ENCODE results near the gene LDLRAD1. TPM values are rescaled to one million over a fixed set of nuclear protein-coding genes. Genes with fewer than 3 reads are reported as not detected.

LDLRAD1 gene
- total and polyA plus RNA-seq, 2 of the 13 experiments (the other 11 are each of a cell fraction or from before 2014, with no cell fraction given): 2.5 to 14.0 TPM

GRCh38 chr1:54052934-54053744, 35.2 kb upstream of the LDLRAD1 start, which contains the start of the genes TCEANC2 and TMEM59 (continued):
- TF ChIP-seq HMGXB4 (CRISPR knock-in tag; IDR thresholded peaks at IDR 0.05; ENCODE audit: borderline replicate concordance in 1 of 2, low read depth in 1 of 2) (peak; percentile 16 to 65; a peak in 2 of 4 replicates), DMAP1 (CRISPR knock-in tag; IDR thresholded peaks at IDR 0.05) (0 out of 2 replicates have a peak, but pooled peaks have one; percentile 61), HCFC1 (IDR thresholded peaks at IDR 0.05; ENCODE audit: low read depth, low read length) (peak; percentile 97), TCF7L2 (IDR thresholded peaks at IDR 0.05; ENCODE audit: low read depth, low read length) (no peak), SCMH1 (CRISPR knock-in tag; IDR thresholded peaks at IDR 0.05; ENCODE audit: borderline replicate concordance) (no peak), TSC22D2 (CRISPR knock-in tag; IDR thresholded peaks at IDR 0.05; ENCODE audit: borderline replicate concordance) (no peak; the same call in 1 of the 2 replicates), ZNF652 (CRISPR knock-in tag; IDR thresholded peaks at IDR 0.05; ENCODE audit: borderline replicate concordance, low read depth) (0 out of 2 replicates have a peak, but pooled peaks have one; percentile 13), ARID4A (CRISPR knock-in tag; IDR thresholded peaks at IDR 0.05; ENCODE audit: borderline replicate concordance) (peak; percentile 88), ZNF597 (CRISPR knock-in tag; IDR thresholded peaks at IDR 0.05) (no peak), SRSF1 (optimal IDR thresholded peaks at IDR 0.05; ENCODE audit: low read depth, low read length) (peak; percentile 68), ZNF782 (CRISPR knock-in tag; IDR thresholded peaks at IDR 0.05; ENCODE audit: borderline replicate concordance) (no peak), IRF9 (CRISPR knock-in tag; IDR thresholded peaks at IDR 0.05; ENCODE audit: borderline replicate concordance) (no peak), POGK (CRISPR knock-in tag; conservative IDR thresholded peaks at IDR 0.05) (peak; percentile 58; the same call in 1 of the 2 replicates), SALL1 (CRISPR knock-in tag; IDR thresholded peaks at IDR 0.05) (peak; percentile 67), MXI1 (IDR thresholded peaks at IDR 0.05; ENCODE audit: borderline replicate concordance, low read depth, low read length) (peak; percentile 84; the same call in 2 of the 3 replicates), ZNF563 (CRISPR knock-in tag; IDR thresholded peaks at IDR 0.05) (no peak)

All from HepG2 (cell line).